Measurements from ENCODE around the gene TNPO1. TPM values are rescaled to one million over a fixed set of nuclear protein-coding genes. Genes with fewer than 3 reads are reported as not detected.
"Not testable (repeated sequence)": the region's sequence is repeated elsewhere in the genome, so short reads cannot be mapped to it uniquely, and the experiment has no call there.

The TNPO1 gene
- total RNA-seq, 1 donor from 2014 or later, result 72.7 TPM

DNA sequence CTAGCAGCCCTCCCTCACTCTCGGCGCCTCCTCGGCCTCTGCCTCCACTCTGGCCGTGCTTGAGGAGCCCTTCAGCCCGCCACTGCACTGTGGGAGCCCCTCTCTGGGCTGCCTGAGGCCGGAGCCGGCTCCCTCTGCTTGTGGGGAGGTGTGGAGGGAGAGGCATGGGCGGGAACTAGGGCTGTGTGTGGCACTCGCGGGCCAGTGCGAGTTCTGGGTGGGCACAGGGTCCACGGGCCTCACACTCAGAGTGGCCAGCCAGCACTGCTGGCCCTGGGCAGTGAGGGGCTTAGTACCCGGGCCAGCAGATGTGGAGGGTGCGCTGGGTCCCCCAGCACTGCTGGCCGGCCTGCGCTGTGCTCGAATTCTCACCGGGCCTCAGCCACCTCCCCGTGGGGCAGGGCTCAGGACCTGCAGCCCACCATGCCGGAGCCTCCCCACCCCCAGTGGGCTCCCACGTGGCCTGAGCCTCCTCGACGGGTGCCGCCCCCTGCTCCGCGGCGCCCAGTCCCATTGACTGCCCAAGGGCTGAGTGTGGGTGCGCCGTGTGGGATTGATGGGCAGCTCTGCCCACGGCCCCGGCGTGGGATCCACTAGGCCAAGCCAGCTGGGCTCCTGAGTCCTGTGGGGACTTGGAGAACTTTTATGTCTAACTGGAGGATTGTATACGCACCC lies 109.0 kb downstream of the TNPO1 start:
- Histone ChIP-seq H3K36me3 (no peaks in the 10 kb centered on the region), H3K27ac (no peak overlapping the region), H3K4me1 (no peaks in the 10 kb centered on the region), H3K27me3 (no peaks in the 10 kb centered on the region), H3K9me3 (no peaks in the 10 kb centered on the region), H3K4me3 (no peak overlapping the region)
- DNase-seq (ENCODE audit: extremely low spot score in 2 of 2), result no peak
- TF ChIP-seq POLR2A (IDR thresholded peaks at IDR 0.05), result no peak
- no peak for TF ChIP-seq POLR2AphosphoS5 (IDR thresholded peaks at IDR 0.05; ENCODE audit: insufficient read depth in 1 of 2, low read depth in 1 of 2)
- TF ChIP-seq, protein P1, sequence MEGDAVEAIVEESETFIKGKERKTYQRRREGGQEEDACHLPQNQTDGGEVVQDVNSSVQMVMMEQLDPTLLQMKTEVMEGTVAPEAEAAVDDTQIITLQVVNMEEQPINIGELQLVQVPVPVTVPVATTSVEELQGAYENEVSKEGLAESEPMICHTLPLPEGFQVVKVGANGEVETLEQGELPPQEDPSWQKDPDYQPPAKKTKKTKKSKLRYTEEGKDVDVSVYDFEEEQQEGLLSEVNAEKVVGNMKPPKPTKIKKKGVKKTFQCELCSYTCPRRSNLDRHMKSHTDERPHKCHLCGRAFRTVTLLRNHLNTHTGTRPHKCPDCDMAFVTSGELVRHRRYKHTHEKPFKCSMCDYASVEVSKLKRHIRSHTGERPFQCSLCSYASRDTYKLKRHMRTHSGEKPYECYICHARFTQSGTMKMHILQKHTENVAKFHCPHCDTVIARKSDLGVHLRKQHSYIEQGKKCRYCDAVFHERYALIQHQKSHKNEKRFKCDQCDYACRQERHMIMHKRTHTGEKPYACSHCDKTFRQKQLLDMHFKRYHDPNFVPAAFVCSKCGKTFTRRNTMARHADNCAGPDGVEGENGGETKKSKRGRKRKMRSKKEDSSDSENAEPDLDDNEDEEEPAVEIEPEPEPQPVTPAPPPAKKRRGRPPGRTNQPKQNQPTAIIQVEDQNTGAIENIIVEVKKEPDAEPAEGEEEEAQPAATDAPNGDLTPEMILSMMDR (IDR thresholded peaks at IDR 0.05), result no peak
- intact Hi-C loops (cut with DNase I), result no loop called here

DNA sequence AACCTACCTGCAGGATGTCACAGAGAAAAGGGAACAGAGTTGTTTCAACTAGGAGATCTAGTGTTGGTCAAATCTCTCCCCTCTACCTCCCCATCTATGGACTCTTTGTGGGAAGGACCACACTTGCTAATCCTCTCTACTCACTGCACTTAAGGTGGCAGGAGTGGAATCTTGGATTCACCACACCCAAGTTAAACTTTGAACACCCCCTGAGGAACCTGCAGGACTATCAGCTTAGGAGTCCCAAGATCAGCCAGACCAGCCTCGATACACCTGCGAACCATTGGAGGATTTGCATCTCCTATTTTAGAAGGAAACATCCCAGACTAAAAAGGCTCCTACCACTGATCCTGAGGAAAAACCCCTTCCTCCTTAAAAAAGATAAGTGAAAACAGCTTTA lies 116.2 kb downstream of the TNPO1 start:
- H3K4me1 ChIP-seq; H3K27me3 ChIP-seq; intact Hi-C loops (cut with DNase I); DNase-seq (ENCODE audit: extremely low spot score in 2 of 2); H3K27ac ChIP-seq; H3K36me3 ChIP-seq; H3K4me3 ChIP-seq; H3K9me3 ChIP-seq: not testable (repeated sequence)

DNA sequence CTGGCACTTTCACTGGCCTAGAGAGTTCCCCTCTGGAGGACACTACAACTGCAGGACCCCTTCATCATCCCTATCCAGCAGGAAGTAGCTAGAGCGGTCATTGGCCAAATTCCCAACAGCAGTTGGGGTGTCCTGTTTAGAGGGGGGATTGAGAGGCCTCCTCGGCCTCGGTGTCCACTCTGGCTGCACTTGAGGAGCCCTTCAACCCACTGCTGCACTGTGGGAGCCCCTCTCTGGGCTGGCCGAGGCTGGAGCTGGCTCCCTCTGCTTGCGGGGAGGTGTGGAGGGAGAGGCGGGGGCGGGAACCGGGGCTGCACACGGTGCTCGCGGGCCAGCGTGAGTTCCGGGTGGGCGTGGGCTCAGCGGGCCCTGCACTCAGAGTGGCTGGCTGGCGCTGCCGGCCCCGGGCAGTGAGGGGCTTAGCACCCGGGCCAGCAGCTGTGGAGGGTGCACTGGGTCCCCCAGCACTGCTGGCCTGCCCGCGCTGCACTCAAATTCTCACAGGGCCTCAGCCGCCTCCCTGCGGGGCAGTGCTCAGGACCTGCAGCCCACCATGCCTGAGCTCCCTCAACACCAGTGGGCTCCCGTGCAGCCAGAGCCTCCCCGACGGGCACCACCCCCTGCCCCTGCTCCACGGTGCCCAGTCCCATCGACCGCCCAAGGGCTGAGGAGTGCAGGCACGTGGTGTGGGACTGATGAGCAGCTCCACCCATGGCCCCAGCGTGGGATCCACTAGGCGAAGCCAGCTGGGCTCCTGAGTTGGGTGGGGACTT lies 118.7 kb downstream of the TNPO1 start:
- not testable (repeated sequence) for H3K9me3 ChIP-seq

DNA sequence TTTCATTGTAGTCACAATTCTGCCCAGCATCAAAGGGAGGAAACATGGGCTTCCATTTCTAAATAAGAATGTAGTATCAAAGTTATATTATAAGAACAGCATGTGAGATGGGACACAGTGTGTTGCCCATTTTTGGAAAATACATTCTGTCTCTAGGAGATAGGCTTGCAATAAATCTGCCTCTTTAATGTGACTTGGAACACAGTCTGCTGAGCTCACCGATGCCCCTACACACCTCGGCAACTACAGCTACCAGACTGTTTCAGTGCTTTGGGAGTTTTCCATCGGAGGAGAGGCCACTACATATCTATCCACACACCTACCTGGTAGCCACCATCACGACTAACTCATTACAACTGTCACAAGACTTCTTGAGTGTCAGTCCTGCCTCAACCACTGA lies 120.4 kb downstream of the TNPO1 start:
- no peak overlapping the region for H3K4me3 ChIP-seq
- DNase-seq (ENCODE audit: extremely low spot score in 2 of 2), result no peak
- no peaks in the 10 kb centered on the region for H3K4me1 ChIP-seq
- intact Hi-C loops (cut with DNase I), result no loop called here
- no peaks in the 10 kb centered on the region for H3K9me3 ChIP-seq
- no peak overlapping the region for H3K27ac ChIP-seq
- H3K36me3 ChIP-seq, result no peaks in the 10 kb centered on the region
- no peaks in the 10 kb centered on the region for H3K27me3 ChIP-seq
- TF ChIP-seq POLR2A (IDR thresholded peaks at IDR 0.05), result no peak
- TF ChIP-seq, protein P1 (IDR thresholded peaks at IDR 0.05), result no peak
- TF ChIP-seq POLR2AphosphoS5 (IDR thresholded peaks at IDR 0.05; ENCODE audit: insufficient read depth in 1 of 2, low read depth in 1 of 2), result no peak

More for the DNA sequence above, 118.7 kb downstream of the TNPO1 start:
- DNase-seq (ENCODE audit: extremely low spot score in 2 of 2); H3K36me3 ChIP-seq; H3K4me1 ChIP-seq; H3K27me3 ChIP-seq; intact Hi-C loops (cut with DNase I); H3K27ac ChIP-seq; H3K4me3 ChIP-seq: not testable (repeated sequence)

DNA sequence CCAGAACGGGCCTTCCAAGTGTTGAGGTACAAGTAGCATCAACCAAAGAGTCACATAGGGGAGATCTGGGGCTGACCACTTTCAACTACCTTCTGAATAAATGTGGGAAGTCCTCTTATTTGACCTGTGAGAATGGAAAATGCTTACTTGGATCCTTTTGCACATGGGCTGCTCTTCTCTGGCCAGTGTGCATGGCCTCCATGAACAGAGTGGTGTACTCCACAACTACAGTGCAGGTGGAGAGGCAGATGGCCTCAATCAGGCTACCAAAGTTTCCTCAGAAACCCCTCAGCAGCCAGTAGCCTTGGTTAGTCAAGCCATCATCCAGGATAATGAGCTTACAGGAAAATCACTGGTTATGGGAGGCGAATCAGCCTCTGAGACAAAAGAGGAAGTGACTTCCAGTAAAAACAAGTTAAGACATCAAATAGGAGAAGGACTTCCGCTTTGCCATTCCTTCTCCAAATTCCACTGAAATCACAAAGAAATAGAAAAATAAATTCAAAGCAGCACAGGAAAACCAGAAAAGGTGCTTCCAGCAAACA lies 121.1 kb downstream of the TNPO1 start:
- Histone ChIP-seq H3K9me3 (no peaks in the 10 kb centered on the region), H3K27me3 (no peaks in the 10 kb centered on the region), H3K27ac (no peak overlapping the region), H3K36me3 (no peaks in the 10 kb centered on the region), H3K4me3 (no peak overlapping the region), H3K4me1 (no peaks in the 10 kb centered on the region)
- intact Hi-C loops (cut with DNase I), result no loop called here
- no peak for DNase-seq (ENCODE audit: extremely low spot score in 2 of 2)
- TF ChIP-seq, protein P1 (IDR thresholded peaks at IDR 0.05), result no peak
- TF ChIP-seq POLR2AphosphoS5 (IDR thresholded peaks at IDR 0.05; ENCODE audit: insufficient read depth in 1 of 2, low read depth in 1 of 2) (no peak), POLR2A (IDR thresholded peaks at IDR 0.05) (no peak)

DNA sequence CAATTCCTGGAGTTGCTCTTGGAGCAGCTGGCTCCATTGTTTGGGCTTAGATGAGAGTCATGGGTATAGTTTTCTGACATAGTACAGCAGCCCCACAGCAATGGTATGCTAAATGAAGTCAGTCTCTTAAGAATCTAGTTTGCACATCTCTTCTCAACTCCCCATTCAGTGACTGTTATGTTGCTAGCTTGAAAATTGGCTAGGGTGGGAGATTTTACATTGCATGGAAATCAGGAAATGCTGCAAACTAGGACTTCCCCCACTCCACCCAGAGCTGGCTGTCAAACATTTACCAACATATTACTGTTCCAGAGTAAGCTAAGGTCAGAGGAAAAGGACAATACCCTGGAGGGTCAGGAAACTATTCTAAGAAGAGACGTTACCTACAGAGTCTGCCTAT lies 121.7 kb downstream of the TNPO1 start:
- no peak overlapping the region for H3K27ac ChIP-seq
- TF ChIP-seq, protein P1 (IDR thresholded peaks at IDR 0.05), result no peak
- TF ChIP-seq POLR2A (IDR thresholded peaks at IDR 0.05) (no peak), POLR2AphosphoS5 (IDR thresholded peaks at IDR 0.05; ENCODE audit: insufficient read depth in 1 of 2, low read depth in 1 of 2) (no peak)
- H3K4me3 ChIP-seq, result no peak overlapping the region
- H3K9me3 ChIP-seq, result no peaks in the 10 kb centered on the region
- intact Hi-C loops (cut with DNase I), result no loop called here
- DNase-seq (ENCODE audit: extremely low spot score in 2 of 2), result no peak
- no peaks in the 10 kb centered on the region for H3K4me1 ChIP-seq
- no peaks in the 10 kb centered on the region for H3K36me3 ChIP-seq
- no peaks in the 10 kb centered on the region for H3K27me3 ChIP-seq
